SK-N-MC (cell line): ENCODE data around the gene EPM2A.

ENCODE experiments used
- EZH2 ChIP-seq: fragments of 200-600 bp; sonication (generic); IDR thresholded peaks from one replicate; pipeline ENCODE4 v1.6.1; 2017; ENCODE audit warnings: antibody characterized with exemption
- POLR2AphosphoS5 ChIP-seq: IDR thresholded peaks from 2 replicates; pipeline ENCODE4 v1.6.1; 2012; ENCODE audit warnings: mild to moderate bottlenecking, low read depth, low read length, borderline replicate concordance

DNA sequence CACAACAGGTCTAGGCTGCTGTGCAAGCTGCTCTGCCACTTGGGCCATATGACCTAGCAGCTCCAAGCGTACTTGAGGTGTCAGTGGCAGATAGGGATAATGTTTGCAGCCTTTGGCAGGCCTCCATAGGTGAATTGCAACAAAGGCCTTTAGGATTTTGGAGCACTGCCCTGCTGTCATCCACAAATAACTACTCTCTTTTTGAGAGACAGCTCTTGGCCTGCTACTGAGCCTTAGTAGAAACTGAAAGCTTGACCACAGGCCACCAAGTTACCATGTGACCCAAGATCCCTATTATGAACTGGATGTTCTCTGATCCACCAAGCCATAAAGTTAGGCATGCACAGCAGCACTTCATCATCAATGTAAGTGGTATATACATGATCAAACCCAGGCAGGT, 49.4 kb upstream of the EPM2A start:
- TF ChIP-seq POLR2AphosphoS5, result no peak
- TF ChIP-seq EZH2, result no peak
